ENCODE measurements around the gene NARF. TPM values are rescaled to one million over a fixed set of nuclear protein-coding genes. Genes with fewer than 3 reads are reported as not detected.
A peak's percentile ranks its signal among the peaks of the same experiment; 100 is the strongest.
"Not testable (repeated sequence)": the region's sequence is repeated elsewhere in the genome, so short reads cannot be mapped to it uniquely, and the experiment has no call there.

NARF gene
- total RNA-seq, 1 experiment from 2014 or later, result 59.5 TPM

DNA sequence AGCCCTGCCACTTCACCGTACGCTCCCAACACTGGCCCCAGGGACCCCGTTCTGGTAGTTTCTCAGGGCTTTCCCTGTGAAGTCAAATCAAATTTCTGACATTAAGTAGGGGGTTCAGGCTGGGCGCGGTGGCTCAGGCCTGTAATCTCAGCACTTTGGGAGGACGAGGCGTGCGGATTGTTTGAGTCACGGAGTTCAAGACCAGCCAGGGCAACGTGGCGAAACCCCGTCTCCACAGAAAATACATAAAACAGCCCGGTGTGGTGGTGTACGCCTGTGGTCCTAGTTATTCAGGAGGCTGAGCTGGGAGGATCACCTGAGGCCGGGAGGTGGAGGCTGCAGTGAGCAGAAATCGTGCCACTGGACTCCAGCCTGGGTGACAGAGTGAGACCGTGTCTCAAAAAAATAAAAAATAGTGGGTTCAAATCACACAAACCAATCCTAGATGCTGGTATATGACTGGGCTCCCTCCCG lies 8.6 kb upstream of the NARF start:
- peaks cover 14% of the 10 kb centered on the region for H3K4me1 ChIP-seq (ENCODE audit: insufficient read depth, low read length)
- H3K4me2 ChIP-seq (ENCODE audit: low read length), result peak overlapping the region; percentile 83
- intact Hi-C loops (cut with micrococcal nuclease), result loop anchor here (10.0 kb wide), 2 partner anchors 95 to 205 kb away; partner anchors contain the start of gene TEX19
- H3K36me3 ChIP-seq (ENCODE audit: low read depth, low read length), result no peaks in the 10 kb centered on the region
- no peak for TF ChIP-seq EZH2 (IDR thresholded peaks at IDR 0.05; ENCODE audit: low read length, unreplicated experiment)
- no peak for TF ChIP-seq EZH2phosphoT487 (IDR thresholded peaks at IDR 0.05; ENCODE audit: borderline replicate concordance, low read length)
- TF ChIP-seq, protein P1, sequence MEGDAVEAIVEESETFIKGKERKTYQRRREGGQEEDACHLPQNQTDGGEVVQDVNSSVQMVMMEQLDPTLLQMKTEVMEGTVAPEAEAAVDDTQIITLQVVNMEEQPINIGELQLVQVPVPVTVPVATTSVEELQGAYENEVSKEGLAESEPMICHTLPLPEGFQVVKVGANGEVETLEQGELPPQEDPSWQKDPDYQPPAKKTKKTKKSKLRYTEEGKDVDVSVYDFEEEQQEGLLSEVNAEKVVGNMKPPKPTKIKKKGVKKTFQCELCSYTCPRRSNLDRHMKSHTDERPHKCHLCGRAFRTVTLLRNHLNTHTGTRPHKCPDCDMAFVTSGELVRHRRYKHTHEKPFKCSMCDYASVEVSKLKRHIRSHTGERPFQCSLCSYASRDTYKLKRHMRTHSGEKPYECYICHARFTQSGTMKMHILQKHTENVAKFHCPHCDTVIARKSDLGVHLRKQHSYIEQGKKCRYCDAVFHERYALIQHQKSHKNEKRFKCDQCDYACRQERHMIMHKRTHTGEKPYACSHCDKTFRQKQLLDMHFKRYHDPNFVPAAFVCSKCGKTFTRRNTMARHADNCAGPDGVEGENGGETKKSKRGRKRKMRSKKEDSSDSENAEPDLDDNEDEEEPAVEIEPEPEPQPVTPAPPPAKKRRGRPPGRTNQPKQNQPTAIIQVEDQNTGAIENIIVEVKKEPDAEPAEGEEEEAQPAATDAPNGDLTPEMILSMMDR (conservative IDR thresholded peaks at IDR 0.05; ENCODE audit: low read depth, low read length), result no peak
- H4K20me1 ChIP-seq (ENCODE audit: low read length), result no peaks in the 10 kb centered on the region
- H3K9me3 ChIP-seq (ENCODE audit: low read length), result no peaks in the 10 kb centered on the region
- H3K4me3 ChIP-seq (ENCODE audit: low read length), result peak overlapping the region; percentile 87
- DNase-seq (no peak), ATAC-seq (no peak; the same call in 1 of the 2 replicates)
- no peaks in the 10 kb centered on the region for H3F3A ChIP-seq (ENCODE audit: low read length, unreplicated experiment)
- no peak overlapping the region for H3K27ac ChIP-seq (ENCODE audit: low read length)
- CTCF ChIA-PET, result no interaction called here
- H3K27me3 ChIP-seq (ENCODE audit: low read length), result no peaks in the 10 kb centered on the region
- TSS peak; percentile 65 for BruUV-seq (replicated peaks)
- peak overlapping the region; percentile 79; the same call in 1 of the 2 replicates for H2AFZ ChIP-seq (ENCODE audit: low read length)
- peak overlapping the region; percentile 88 for H3K9ac ChIP-seq (ENCODE audit: low read length)
- POLR2A ChIA-PET (ENCODE audit: unreplicated experiment), result no interaction called here
- no peaks in the 10 kb centered on the region for H3K9me2 ChIP-seq (replicated peaks; ENCODE audit: low read length)
- peaks cover 15% of the 10 kb centered on the region for H3K79me2 ChIP-seq (ENCODE audit: low read length)

DNA sequence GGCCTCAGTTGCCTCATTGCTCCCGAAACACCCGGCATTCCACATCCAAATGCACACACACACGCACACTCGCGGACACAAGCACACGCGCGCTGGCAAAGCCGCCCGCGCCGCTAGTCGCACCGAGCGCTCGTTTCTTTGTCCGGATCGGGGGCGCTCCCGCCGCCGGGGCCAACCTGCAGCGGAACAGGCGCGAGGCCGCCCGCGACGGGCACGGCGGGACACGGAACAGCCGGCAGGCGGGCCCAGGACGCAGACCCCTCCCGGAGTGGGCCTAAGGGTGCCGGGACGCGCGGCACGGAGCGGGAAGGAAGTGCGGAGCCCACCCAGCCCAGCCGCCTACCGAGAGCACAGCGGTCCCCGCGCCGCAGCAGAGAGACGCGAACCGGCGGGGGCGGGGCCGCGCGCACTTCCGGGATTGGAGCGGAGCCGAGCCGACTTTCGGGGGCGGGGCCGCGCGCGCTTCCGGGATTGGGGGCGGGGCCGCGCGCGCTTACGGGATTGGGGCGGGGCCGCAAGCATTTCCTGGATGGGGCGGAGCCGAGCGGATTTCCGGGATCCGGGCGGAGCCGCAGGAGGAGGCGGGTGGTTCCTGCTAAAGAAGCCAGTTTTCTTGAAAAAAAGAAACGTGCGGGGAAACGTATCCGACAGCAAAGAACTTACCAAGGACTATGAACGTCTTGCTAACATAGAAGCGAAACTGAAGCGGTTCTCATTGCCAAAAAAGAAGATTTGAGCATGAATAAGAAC lies 8.0 kb upstream of the NARF start, which contains the start of gene CYBC1:
Gene CYBC1, minus strand, starts transcription at position 396 of the 750 bp plus-strand sequence. CDS start 1,498 bp downstream, outside the sequence.
- no peaks in the 10 kb centered on the region for H3K36me3 ChIP-seq (ENCODE audit: low read depth, low read length)
- H3K9ac ChIP-seq (ENCODE audit: low read length), result peak within 1 kb of the TSS; percentile 88
- peaks cover 15% of the 10 kb centered on the region for H3K79me2 ChIP-seq (ENCODE audit: low read length)
- peak; percentile 97 for ATAC-seq
- peak; percentile 91 for DNase-seq
- H3K27ac ChIP-seq (ENCODE audit: low read length), result peak within 1 kb of the TSS; percentile 28
- H3K4me3 ChIP-seq (ENCODE audit: low read length), result peak within 1 kb of the TSS; percentile 87
- CTCF ChIA-PET, result no interaction called here
- no peaks in the 10 kb centered on the region for H4K20me1 ChIP-seq (ENCODE audit: low read length)
- H3K9me2 ChIP-seq (replicated peaks; ENCODE audit: low read length), result no peaks in the 10 kb centered on the region
- BruUV-seq (replicated peaks), result no TSS peak
- no peaks in the 10 kb centered on the region for H3K27me3 ChIP-seq (ENCODE audit: low read length)
- POLR2A ChIA-PET (ENCODE audit: unreplicated experiment), result no interaction called here
- peaks cover 14% of the 10 kb centered on the region for H3K4me1 ChIP-seq (ENCODE audit: insufficient read depth, low read length)
- no peak for TF ChIP-seq EZH2phosphoT487 (IDR thresholded peaks at IDR 0.05; ENCODE audit: borderline replicate concordance, low read length)
- TF ChIP-seq EZH2 (IDR thresholded peaks at IDR 0.05; ENCODE audit: low read length, unreplicated experiment), result no peak
- TF ChIP-seq, protein P1 (conservative IDR thresholded peaks at IDR 0.05; ENCODE audit: low read depth, low read length), result no peak
- peak within 1 kb of the TSS; percentile 83 for H3K4me2 ChIP-seq (ENCODE audit: low read length)
- H3K9me3 ChIP-seq (ENCODE audit: low read length), result no peaks in the 10 kb centered on the region
- intact Hi-C loops (cut with micrococcal nuclease), result loop anchor here (10.0 kb wide), 2 partner anchors 96 to 206 kb away; partner anchors contain the start of gene TEX19
- no peaks in the 10 kb centered on the region for H3F3A ChIP-seq (ENCODE audit: low read length, unreplicated experiment)
- H2AFZ ChIP-seq (ENCODE audit: low read length), result peak within 1 kb of the TSS; percentile 79

DNA sequence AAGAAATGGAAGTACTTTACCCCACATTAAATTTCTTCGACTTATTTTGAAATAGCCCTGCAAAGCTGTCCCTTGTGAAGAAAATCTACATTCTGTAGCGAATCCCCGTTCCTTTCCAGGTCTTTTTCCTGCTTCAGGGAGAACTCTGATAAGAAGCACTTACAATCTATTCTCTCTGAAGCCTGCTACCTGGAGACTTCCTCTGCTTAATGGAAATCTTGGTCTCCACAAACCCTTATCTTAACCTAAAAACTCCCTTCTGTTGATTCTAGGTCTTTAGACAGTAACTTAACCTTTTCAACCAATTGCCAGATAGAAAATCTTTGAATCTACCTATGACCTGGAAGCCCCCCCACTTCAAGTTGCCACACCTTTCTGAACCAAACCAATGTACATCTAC lies 6.4 kb upstream of the NARF start:
- CTCF ChIA-PET, result no interaction called here

DNA sequence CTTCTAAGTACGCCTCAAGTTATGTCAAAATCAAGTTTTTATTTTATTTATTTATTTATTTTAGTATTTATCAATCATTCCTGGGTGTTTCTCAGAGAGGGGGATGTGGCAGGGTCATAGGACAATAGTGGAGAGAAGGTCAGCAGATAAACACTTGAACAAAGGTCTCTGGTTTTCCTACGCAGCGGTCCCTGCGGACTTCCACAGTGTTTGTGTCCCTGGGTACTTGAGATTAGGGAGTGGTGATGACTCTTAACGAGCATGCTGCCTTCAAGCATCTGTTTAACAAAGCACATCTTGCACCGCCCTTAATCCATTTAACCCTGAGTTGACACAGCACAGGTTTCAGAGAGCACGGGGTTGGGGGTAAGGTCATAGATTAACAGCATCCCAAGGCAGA lies 5.4 kb upstream of the NARF start:
- H3F3A ChIP-seq (ENCODE audit: low read length, unreplicated experiment); DNase-seq; CTCF ChIA-PET; H3K36me3 ChIP-seq (ENCODE audit: low read depth, low read length); ATAC-seq; H2AFZ ChIP-seq (ENCODE audit: low read length); BruUV-seq (replicated peaks); POLR2A ChIA-PET (ENCODE audit: unreplicated experiment); H3K27ac ChIP-seq (ENCODE audit: low read length); H3K9me2 ChIP-seq (replicated peaks; ENCODE audit: low read length); H3K9ac ChIP-seq (ENCODE audit: low read length); H3K4me3 ChIP-seq (ENCODE audit: low read length); H4K20me1 ChIP-seq (ENCODE audit: low read length); H3K4me2 ChIP-seq (ENCODE audit: low read length); H3K9me3 ChIP-seq (ENCODE audit: low read length); H3K27me3 ChIP-seq (ENCODE audit: low read length): not testable (repeated sequence)
- Histone ChIP-seq H3K79me2 (ENCODE audit: low read length) (peaks cover 15% of the 10 kb centered on the region), H3K4me1 (ENCODE audit: insufficient read depth, low read length) (peaks cover 24% of the 10 kb centered on the region)
- intact Hi-C loops (cut with micrococcal nuclease), result loop anchor here (10.0 kb wide), 2 partner anchors 98 to 208 kb away; partner anchors contain the start of gene TEX19

More for the DNA sequence above, 6.4 kb upstream of the NARF start:
- Histone ChIP-seq H3K9me3 (ENCODE audit: low read length) (no peaks in the 10 kb centered on the region), H3K79me2 (ENCODE audit: low read length) (peaks cover 15% of the 10 kb centered on the region), H3F3A (ENCODE audit: low read length, unreplicated experiment) (no peaks in the 10 kb centered on the region), H3K36me3 (ENCODE audit: low read depth, low read length) (no peaks in the 10 kb centered on the region), H2AFZ (ENCODE audit: low read length) (no peak overlapping the region), H3K9ac (ENCODE audit: low read length) (no peak overlapping the region), H3K4me2 (ENCODE audit: low read length) (no peak overlapping the region), H3K4me3 (ENCODE audit: low read length) (no peak overlapping the region), H3K27me3 (ENCODE audit: low read length) (no peaks in the 10 kb centered on the region), H3K9me2 (replicated peaks; ENCODE audit: low read length) (no peaks in the 10 kb centered on the region), H3K4me1 (ENCODE audit: insufficient read depth, low read length) (peaks cover 16% of the 10 kb centered on the region), H4K20me1 (ENCODE audit: low read length) (no peaks in the 10 kb centered on the region), H3K27ac (ENCODE audit: low read length) (no peak overlapping the region)
- intact Hi-C loops (cut with micrococcal nuclease), result loop anchor here (10.0 kb wide), 2 partner anchors 97 to 207 kb away; partner anchors contain the start of gene TEX19
- no TSS peak for BruUV-seq (replicated peaks)
- POLR2A ChIA-PET (ENCODE audit: unreplicated experiment), result no interaction called here
- no peak for ATAC-seq
- DNase-seq, result no peak
- no peak for TF ChIP-seq EZH2 (IDR thresholded peaks at IDR 0.05; ENCODE audit: low read length, unreplicated experiment)
- TF ChIP-seq EZH2phosphoT487 (IDR thresholded peaks at IDR 0.05; ENCODE audit: borderline replicate concordance, low read length), result no peak
- TF ChIP-seq, protein P1 (conservative IDR thresholded peaks at IDR 0.05; ENCODE audit: low read depth, low read length), result no peak
